Medulla oblongata (tissue), 1 donor: ENCODE results near the gene UBE2Z.
A peak's percentile ranks its signal among the peaks of the same experiment; 100 is the strongest.
"Not testable (repeated sequence)": the region's sequence is repeated elsewhere in the genome, so short reads cannot be mapped to it uniquely, and the experiment has no call there.

ENCODE experiments used
- DNase-seq: peaks from one replicate; pipeline ENCODE4 v3.0.0-alpha.2; 2015; ENCODE audit errors: extremely low spot score

The UBE2Z gene

GRCh38 chr17:48904428-48904827, 3.8 kb upstream of the UBE2Z start:
- no peak for DNase-seq

DNA sequence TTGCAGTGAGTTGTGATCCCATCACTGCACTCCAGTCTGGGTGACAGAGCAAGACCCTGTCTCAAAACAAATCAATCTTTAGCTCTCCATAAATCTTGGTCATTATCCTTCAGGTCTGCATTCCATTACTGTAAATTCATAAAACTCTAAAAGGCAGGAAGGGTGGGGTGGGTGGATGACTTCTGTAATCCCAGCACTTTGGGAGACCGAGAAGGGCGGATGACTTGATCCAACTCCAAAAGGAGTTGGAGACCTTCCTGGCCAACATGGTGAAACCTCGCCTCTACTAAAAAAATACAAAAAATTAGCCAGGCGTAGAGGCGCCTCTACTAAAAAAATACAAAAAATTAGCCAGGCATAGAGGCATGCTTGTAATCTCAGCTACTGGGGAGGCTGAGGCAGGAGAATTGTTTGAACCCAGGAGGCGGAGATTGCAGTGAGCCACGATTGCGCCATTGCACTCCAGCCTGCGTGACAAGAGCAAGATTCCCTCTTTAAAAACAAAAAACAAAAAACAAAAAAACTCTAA, 2.2 kb upstream of the UBE2Z start:
- DNase-seq: no peak

GRCh38 chr17:48907713-48908046, 527 bp upstream of the UBE2Z start:
- DNase-seq: no peak

- peak; percentile 61 for DNase-seq
Observed at GRCh38 chr17:48908853-48909394, 717 bp downstream of the UBE2Z start.

GRCh38 chr17:48909783-48910182, 1.6 kb downstream of the UBE2Z start:
- no peak for DNase-seq

- DNase-seq: peak; percentile 87
Observed at GRCh38 chr17:48910370-48910769, 2.2 kb downstream of the UBE2Z start.

DNA sequence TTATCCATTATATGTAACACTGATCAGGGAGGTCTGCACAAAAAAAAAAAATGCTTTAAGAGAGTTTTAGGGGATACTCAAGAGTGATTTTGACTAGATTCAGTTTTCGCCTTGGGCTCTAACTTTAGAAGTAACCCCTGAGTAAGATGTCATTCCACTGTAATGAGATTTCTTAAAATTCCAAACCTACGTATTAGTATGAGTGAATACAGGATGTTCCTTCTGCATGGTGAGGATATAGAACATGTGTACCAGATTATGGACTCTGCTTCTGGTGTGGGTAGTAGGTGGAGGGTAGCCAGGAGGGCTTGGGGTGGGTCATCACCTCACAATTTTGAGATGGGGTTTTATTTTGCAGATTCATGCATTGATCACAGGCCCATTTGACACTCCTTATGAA, 4.3 kb downstream of the UBE2Z start:
- DNase-seq: no peak

- DNase-seq: peak; percentile 54
Observed at GRCh38 chr17:48915459-48916282, 7.5 kb downstream of the UBE2Z start.

DNA sequence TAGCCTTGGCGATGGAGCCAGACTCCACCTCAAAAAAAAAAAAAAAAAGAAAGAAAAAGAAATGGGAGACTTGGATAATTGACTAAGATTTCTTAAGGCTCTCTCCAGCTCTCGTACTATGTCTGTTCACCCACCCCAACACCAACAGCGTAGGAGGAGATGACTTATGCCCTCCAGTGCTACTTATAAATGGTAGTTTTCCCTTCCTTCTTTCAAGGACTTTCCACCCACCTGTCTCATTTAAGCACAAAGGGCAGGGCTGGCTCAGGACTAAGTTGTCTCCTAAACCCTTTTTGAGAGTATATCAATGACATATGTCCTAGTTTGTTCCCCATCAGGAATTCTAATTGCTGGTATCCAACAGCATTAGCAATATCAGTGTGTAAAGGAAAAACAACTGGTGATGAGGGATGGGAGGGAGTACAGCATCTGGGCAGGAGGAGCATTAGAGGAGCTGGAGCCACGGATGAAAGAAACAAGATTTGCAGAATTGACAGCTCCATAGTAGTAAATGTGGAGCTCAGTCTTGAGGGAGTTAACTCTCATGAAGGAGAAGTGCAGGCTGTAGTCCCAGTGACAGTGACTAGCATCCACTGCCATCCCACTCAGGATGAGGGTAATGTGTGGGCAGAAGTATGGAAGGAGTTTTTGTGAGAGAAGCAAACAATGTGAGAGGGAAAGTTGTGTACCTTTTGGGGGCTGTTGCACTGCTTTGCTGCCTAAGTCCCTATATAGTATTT, 17.2 kb downstream of the UBE2Z start:
- no peak for DNase-seq

DNA sequence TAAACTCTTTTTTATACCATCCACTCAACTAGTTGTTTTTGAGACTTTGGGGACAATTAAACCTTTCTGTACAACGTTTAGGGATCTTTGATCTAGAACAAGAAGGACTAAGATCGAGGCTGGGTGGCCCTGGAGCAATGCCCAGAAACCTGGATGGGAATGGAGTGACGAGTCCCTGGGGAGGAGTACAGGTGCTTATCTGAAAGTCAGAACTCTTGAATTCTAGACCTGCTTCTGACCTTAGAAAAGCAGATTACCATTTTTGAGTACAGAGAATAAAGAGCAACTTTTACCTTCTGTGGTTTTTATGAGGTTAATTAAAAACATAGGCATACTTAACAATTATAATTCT, 17.8 kb downstream of the UBE2Z start:
- DNase-seq: no peak

DNA sequence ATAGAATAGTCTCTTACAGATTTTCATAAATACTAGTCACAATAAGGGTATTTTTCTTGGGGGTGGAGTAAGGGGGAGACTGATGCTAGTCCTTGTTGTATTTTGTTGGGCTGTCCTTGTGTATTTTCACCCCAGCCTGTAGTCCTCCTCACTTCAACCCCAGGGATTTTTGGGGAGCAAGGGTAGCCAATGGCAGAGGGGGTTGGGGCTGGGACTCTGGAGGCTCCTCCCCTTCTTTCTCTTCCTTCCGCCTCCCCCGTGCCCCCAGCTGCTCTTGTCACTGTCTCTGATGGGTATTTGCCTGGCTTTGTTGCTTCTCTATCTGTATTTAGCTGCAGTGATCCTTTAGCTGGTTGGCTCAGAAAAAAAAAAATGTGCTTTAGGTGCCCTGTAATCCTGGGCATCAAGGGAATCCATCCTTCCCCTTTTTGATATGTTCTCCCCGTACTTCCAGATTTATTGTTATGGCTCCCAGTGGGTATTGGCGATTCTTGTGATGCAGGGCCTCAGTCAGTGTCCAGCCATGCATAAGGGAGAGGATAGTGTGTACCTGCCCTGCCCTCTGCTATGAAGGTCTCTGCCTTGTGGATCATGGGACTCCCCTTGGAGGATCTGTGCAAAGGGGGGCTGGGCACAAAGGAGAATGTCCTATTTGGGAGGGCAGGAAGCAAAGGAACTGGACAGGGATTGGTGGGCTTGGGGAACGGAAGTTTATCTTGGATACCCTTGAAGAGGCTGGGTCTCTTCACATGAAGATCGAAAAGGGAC, 20.0 kb downstream of the UBE2Z start:
- DNase-seq: no peak

DNA sequence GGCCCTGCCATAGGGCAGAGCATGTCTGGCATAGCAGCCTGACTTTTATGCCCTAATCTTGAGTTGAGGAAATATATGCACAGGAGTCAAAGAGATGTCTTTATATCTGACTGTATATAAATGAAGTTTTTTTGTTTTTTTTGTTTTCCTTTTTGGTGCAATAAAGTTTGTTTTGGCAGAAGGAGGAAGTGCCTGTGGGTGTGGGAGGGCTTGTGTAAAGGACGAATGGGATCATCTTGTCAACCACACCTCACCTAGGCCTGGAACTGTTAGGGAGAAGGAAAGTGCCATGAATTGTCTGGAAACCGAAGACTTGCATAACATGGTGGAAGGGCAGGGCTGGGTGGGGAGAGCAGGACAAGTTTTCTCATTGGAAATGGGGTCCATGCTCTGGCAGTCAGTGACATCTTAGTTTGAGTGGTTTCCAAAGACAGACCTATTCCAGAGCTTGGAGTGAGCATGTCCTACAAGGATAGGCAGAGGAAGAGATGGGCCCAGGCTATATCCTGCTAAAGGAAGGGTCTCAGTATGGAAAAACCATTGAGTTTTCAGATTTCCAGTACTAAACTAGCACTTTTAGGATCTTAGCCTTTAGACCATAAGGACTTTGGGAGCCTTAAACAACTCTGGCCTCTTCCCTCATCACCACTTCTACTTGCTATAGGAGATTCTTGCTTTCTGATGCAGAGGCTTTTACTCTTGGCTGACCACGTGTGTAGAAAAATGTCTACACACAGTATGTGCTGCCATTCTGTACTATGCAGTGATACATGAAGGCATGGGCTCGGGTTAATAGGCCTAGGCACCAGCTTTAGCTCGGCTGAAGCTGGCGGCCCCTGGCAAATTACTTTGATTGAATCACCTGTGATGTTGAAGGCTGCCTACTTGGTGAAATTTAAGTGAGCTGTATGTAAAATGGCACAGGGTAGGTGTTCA, 20.9 kb downstream of the UBE2Z start:
- DNase-seq: no peak

DNA sequence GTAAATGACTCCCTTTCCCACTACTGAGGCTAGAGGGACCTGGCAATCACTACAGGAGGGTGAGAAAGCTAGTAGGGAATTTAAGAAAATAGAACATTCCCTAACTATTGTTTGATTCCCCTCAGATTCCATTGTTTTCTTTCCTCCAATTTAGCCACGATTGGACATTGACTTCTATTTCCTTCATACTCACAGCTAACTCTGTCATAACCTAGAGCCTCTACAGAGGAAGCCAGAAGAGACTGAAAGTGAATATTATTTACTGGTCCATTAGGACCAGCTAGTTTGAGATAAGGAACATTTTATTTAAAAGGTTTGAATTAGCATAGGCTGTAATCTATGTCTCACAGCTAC, 21.6 kb downstream of the UBE2Z start:
- no peak for DNase-seq

GRCh38 chr17:48930435-48930873, 22.2 kb downstream of the UBE2Z start:
- DNase-seq: no peak

DNA sequence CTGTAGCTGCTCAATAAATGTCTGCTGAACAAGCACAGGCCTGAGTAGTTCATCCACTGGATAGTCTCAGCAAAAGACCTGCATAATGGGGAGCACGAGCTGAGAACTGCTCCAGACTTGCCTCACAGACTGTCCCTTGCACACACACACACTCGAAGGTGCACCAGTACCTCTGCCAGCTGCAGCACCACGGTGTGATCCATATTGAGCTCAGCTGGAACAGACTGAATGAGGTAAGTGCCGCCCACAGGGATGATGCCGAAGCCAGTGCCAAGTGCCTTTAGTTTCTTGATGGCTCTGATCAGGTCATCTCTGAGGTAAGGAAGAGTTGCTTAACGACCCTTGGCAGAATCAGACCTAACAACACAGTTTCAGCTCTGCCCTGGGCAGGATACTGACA, 24.8 kb downstream of the UBE2Z start:
- DNase-seq: no peak

GRCh38 chr17:48944515-48945260, 36.5 kb downstream of the UBE2Z start, which contains the start of gene SNF8:
TSS of gene SNF8 (minus strand) at chr17:48944842. CDS start at chr17:48944734, 108 bp downstream.
- peak; percentile 92 for DNase-seq

DNA sequence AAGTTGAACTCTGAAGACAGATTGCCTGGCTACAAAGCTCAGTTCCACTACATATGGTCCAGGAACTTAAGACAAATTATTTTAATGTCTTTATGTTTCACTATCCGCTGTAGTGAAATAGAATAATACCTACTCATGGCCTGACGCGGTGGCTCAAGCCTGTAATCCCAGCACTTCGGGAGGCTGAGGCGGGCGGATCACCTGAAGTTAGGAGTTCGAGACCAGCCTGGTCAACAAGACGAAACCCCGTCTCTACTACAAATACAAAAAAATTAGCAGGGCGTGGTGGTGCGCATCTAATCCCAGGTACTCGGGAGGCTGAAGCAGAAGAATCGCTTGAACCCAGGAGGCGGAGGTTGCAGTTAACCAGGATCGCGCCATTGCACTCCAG, 37.0 kb downstream of the UBE2Z start:
- DNase-seq: not testable (repeated sequence)

DNA sequence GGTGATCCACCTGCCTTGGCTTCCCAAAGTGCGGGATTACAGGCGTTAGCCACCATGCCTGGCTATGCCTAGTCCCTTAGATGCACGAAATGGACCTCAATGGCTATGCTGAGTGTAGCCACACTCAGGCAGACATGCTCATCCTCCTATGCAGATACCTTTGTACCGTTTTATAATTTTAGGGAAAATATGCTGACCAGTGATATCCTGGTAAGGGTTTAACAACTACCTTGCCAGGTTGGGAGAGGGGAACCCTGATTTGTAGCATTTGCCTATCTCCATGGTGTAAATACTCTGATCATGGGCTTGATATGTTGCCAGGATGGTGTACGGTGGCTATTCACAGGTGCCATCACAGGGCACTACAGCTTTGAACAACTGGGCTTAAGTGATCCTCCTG, 43.4 kb downstream of the UBE2Z start:
- DNase-seq: no peak

DNA sequence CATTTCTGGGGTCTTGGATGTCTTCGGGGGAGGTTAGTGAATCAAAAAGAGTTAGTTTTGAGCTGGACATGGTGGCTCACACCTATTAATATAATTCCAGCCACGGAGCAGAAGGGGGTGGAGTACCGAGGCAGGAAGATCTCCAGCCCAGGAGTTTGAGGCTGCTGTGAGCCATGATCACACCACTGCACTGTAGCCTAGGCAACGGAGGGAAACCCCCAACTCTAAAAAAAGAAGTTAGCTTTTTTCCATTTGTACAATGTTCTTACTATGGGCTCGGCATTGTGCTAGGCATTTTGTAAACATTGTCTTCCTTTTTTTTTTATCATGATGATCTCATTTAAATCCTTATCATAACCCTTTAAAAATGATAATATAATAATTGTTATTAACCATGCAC, 44.7 kb downstream of the UBE2Z start:
- no peak for DNase-seq

- no peak for DNase-seq
Observed at GRCh38 chr17:48954300-48954755, 46.1 kb downstream of the UBE2Z start.
